Measurements from ENCODE around the gene LVRN. TPM values are rescaled to one million over a fixed set of nuclear protein-coding genes. Genes with fewer than 3 reads are reported as not detected.

LVRN gene
- total RNA-seq, 1 donor from 2014 or later = 0.56 TPM

DNA sequence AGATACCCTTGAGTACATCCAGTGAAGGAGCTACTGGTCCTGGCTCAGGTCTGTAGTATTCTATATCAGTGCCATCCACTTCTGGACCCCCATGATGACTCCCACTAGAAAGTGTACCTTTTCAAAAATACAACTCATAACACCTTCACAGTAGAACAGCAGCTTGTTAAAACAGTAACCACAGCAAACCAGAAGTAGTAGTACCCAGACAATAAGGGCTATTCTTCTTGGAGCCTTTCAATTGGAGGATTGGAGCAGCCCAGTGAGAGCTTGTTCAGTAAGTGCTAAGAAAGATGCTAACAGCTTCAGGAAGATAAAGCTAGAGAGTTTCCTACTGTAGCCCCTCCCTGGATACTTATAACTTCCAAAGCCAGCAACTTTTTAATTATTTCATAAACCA, 80.1 kb downstream of the LVRN start:
- DNase-seq (ENCODE audit: low read depth, low spot score) = no peak
- H3K27ac Mint-ChIP-seq (ENCODE audit: unreplicated experiment) = no peak overlapping the region
- no peak overlapping the region for H3K4me3 Mint-ChIP-seq
- H3K9me3 Mint-ChIP-seq = no peaks in the 10 kb centered on the region
- TF ChIP-seq, protein P1, sequence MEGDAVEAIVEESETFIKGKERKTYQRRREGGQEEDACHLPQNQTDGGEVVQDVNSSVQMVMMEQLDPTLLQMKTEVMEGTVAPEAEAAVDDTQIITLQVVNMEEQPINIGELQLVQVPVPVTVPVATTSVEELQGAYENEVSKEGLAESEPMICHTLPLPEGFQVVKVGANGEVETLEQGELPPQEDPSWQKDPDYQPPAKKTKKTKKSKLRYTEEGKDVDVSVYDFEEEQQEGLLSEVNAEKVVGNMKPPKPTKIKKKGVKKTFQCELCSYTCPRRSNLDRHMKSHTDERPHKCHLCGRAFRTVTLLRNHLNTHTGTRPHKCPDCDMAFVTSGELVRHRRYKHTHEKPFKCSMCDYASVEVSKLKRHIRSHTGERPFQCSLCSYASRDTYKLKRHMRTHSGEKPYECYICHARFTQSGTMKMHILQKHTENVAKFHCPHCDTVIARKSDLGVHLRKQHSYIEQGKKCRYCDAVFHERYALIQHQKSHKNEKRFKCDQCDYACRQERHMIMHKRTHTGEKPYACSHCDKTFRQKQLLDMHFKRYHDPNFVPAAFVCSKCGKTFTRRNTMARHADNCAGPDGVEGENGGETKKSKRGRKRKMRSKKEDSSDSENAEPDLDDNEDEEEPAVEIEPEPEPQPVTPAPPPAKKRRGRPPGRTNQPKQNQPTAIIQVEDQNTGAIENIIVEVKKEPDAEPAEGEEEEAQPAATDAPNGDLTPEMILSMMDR (conservative IDR thresholded peaks at IDR 0.05) = no peak
- no peaks in the 10 kb centered on the region for H3K27me3 Mint-ChIP-seq (ENCODE audit: low read depth)
- H3K36me3 Mint-ChIP-seq (ENCODE audit: low read depth) = no peaks in the 10 kb centered on the region
- no peaks in the 10 kb centered on the region for H3K4me1 Mint-ChIP-seq

DNA sequence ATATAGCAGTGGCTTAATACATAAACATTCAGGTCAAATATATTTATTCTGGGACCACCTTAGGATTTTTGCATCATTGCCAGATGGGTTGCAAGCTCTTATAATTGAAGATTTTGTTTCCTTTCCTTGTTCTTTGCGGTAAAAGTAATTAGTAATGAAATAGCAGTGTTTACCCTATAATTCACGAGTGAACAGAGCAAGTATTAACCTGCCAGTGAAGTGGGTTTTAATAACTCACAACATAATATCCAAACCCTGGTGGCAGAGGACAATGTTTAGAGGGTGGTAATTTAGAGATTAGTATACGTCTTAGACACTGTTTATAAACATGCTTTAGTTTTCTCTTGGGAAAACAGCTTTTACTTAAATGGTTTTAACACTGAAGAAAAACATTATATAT, 81.8 kb downstream of the LVRN start:
- Mint-ChIP-seq H3K27ac (ENCODE audit: unreplicated experiment) (no peak overlapping the region), H3K4me3 (no peak overlapping the region), H3K9me3 (no peaks in the 10 kb centered on the region), H3K4me1 (no peaks in the 10 kb centered on the region), H3K27me3 (ENCODE audit: low read depth) (no peaks in the 10 kb centered on the region), H3K36me3 (ENCODE audit: low read depth) (no peaks in the 10 kb centered on the region)
- TF ChIP-seq, protein P1 (conservative IDR thresholded peaks at IDR 0.05) = no peak
- DNase-seq (ENCODE audit: low read depth, low spot score) = no peak

DNA sequence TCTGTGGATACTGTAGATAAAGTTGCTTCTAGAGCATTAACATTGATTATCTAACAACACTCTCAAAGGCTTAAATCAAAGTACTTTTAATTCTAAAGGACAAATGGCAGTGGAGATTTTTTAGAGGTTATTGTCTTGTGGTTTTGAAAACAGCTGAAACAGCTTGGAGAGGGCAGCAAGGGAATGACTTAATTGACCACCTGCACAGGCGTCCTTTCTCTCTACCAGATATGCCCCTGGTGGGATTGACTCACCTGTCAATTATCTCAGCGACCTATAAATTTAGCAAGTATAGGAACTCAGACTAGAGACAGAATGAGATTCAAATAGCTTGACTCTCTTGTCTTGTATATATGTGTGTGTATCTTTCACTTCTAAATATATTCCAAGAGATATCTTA, 83.5 kb downstream of the LVRN start:
- Mint-ChIP-seq H3K36me3 (ENCODE audit: low read depth) (no peaks in the 10 kb centered on the region), H3K4me3 (no peak overlapping the region), H3K4me1 (no peaks in the 10 kb centered on the region)

DNA sequence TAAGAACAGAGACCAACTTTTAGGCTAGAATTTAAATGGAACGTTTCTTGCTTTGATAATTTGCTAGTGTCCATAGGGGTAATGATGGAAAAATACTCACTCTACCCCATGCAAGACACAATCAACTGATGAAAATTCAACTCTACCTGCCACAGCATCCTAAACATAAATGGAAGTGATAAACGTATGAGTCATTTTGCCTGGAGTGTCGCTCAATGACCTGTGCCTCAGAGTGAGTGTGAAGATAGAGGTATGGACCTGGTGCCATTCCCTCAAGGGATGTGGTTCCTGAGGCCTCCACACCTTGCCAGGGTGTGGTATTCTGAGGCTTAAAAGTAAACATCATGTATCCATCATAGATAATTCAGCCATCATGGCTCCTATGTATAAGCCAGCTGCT, 84.0 kb downstream of the LVRN start:
- no peaks in the 10 kb centered on the region for H3K4me1 Mint-ChIP-seq
- TF ChIP-seq, protein P1 (conservative IDR thresholded peaks at IDR 0.05) = no peak
- DNase-seq (ENCODE audit: low read depth, low spot score) = no peak
- no peak overlapping the region for H3K27ac Mint-ChIP-seq (ENCODE audit: unreplicated experiment)
- no peaks in the 10 kb centered on the region for H3K9me3 Mint-ChIP-seq
- H3K4me3 Mint-ChIP-seq = no peak overlapping the region
- no peaks in the 10 kb centered on the region for H3K36me3 Mint-ChIP-seq (ENCODE audit: low read depth)
- no peaks in the 10 kb centered on the region for H3K27me3 Mint-ChIP-seq (ENCODE audit: low read depth)

More for the DNA sequence above, 83.5 kb downstream of the LVRN start:
- H3K9me3 Mint-ChIP-seq = no peaks in the 10 kb centered on the region
- TF ChIP-seq, protein P1 (conservative IDR thresholded peaks at IDR 0.05) = no peak
- DNase-seq (ENCODE audit: low read depth, low spot score) = no peak
- H3K27ac Mint-ChIP-seq (ENCODE audit: unreplicated experiment) = no peak overlapping the region
- no peaks in the 10 kb centered on the region for H3K27me3 Mint-ChIP-seq (ENCODE audit: low read depth)

DNA sequence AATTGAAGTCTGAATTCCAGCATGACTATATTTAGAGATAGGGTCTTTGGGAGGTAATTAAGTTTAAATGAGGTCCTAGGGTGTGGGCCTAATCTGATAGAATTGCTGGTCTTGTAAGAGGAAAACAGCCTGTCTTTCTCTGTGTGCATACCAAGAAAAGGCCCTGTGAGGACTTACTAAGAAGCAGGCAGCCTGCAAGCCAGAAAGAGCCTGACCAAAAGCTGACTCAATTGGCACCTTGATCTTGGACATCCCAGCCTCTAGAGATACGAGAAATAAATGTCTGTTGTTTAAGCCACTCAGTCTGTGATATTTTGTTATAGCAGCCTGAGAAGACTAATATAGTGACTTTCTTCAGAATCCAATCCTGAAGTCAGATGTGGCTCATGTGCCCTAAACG, 84.5 kb downstream of the LVRN start:
- TF ChIP-seq, protein P1 (conservative IDR thresholded peaks at IDR 0.05) = no peak
- Mint-ChIP-seq H3K36me3 (ENCODE audit: low read depth) (no peaks in the 10 kb centered on the region), H3K27ac (ENCODE audit: unreplicated experiment) (no peak overlapping the region), H3K4me1 (no peaks in the 10 kb centered on the region), H3K9me3 (no peaks in the 10 kb centered on the region), H3K27me3 (ENCODE audit: low read depth) (no peaks in the 10 kb centered on the region), H3K4me3 (no peak overlapping the region)
- DNase-seq (ENCODE audit: low read depth, low spot score) = no peak
